Liver (tissue), 3 donors: ENCODE data around the gene ULK2.

ENCODE experiments used
- EGR1 ChIP-seq, 2 donors: IDR thresholded peaks; 2 replicates each; pipeline ENCODE4 v1.6.1; 2016 to 2018; ENCODE audit warnings: antibody characterized with exemption in 2 of 2, low read depth in 2 of 2
- HNF4G ChIP-seq: IDR thresholded peaks from 2 replicates; pipeline ENCODE4 v1.6.1; 2016; ENCODE audit warnings: antibody characterized with exemption
- JUND ChIP-seq, 2 donors: IDR thresholded peaks; 2 replicates each; pipeline ENCODE4 v1.6.1; 2016; ENCODE audit warnings: antibody characterized with exemption in 2 of 2
- SP1 ChIP-seq: IDR thresholded peaks from 2 replicates; pipeline ENCODE4 v1.6.1; 2018; ENCODE audit warnings: antibody characterized with exemption, mild to moderate bottlenecking
- TAF1 ChIP-seq: conservative IDR thresholded peaks from 2 replicates; pipeline ENCODE4 v1.6.1; 2016; ENCODE audit warnings: antibody characterized with exemption, mild to moderate bottlenecking
- TF ChIP-seq, protein P1 (sequence below): fragments of 150-350 bp; IDR thresholded peaks from 2 replicates; pipeline ENCODE4 v1.5.1; 2017; ENCODE audit warnings: improper control_type of control experiment, low read depth, low read length; ENCODE audit not compliant: missing input control
- TF ChIP-seq, protein P2 (sequence below): IDR thresholded peaks from 2 replicates; pipeline ENCODE4 v1.6.1; 2016; ENCODE audit warnings: antibody characterized with exemption
- TF ChIP-seq, protein P3 (sequence below): IDR thresholded peaks from 2 replicates; pipeline ENCODE4 v1.6.1; 2016; ENCODE audit warnings: antibody characterized with exemption, mild to moderate bottlenecking
- donor health status: healthy.
- donor health status: healthy.

DNA sequence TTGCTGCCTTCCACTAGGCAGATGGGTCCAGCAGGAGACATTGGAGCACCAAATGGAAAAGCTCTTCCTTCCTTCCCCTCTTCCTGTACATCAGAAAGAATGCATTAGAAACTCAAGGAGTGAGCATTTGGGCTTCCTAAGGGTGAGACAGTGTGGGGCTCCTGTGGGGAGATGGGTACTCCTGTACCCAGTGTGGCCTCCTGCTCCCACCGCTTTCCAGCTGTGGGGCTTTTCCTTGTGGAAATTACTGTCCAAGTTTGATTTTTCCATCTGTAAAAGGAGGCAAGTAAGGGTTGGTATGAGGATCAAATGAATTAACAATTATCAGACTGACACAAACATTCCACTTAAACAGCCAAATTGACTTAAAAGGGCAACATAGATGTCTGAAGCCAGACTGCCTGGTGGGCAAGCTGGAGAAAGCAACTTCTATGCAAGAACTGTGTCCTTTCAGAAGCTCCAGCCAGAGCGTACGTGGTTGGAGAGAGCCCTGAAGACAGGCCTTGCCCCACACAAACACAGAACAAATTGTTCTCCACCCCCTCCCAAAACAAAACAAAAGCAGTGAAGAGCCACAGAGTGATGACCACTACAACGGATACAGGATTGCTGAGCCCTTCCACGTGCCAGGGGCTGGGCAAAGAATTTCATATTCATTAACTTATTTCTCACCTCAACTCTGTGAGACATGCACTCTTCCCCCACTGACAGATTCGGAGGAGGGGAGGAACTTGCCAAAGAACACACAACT is 96.6 kb downstream of the ULK2 start:
- TF ChIP-seq, protein P1, sequence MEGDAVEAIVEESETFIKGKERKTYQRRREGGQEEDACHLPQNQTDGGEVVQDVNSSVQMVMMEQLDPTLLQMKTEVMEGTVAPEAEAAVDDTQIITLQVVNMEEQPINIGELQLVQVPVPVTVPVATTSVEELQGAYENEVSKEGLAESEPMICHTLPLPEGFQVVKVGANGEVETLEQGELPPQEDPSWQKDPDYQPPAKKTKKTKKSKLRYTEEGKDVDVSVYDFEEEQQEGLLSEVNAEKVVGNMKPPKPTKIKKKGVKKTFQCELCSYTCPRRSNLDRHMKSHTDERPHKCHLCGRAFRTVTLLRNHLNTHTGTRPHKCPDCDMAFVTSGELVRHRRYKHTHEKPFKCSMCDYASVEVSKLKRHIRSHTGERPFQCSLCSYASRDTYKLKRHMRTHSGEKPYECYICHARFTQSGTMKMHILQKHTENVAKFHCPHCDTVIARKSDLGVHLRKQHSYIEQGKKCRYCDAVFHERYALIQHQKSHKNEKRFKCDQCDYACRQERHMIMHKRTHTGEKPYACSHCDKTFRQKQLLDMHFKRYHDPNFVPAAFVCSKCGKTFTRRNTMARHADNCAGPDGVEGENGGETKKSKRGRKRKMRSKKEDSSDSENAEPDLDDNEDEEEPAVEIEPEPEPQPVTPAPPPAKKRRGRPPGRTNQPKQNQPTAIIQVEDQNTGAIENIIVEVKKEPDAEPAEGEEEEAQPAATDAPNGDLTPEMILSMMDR, result no peak
- TF ChIP-seq TAF1 (no peak), JUND (IDR thresholded peaks at IDR 0.05) (no peak), EGR1 (IDR thresholded peaks at IDR 0.05; ENCODE audit: low read depth in 2 of 2) (no peak), HNF4G (no peak), SP1 (no peak)
- TF ChIP-seq, protein P2, sequence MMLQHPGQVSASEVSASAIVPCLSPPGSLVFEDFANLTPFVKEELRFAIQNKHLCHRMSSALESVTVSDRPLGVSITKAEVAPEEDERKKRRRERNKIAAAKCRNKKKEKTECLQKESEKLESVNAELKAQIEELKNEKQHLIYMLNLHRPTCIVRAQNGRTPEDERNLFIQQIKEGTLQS, result no peak
- TF ChIP-seq, protein P3, sequence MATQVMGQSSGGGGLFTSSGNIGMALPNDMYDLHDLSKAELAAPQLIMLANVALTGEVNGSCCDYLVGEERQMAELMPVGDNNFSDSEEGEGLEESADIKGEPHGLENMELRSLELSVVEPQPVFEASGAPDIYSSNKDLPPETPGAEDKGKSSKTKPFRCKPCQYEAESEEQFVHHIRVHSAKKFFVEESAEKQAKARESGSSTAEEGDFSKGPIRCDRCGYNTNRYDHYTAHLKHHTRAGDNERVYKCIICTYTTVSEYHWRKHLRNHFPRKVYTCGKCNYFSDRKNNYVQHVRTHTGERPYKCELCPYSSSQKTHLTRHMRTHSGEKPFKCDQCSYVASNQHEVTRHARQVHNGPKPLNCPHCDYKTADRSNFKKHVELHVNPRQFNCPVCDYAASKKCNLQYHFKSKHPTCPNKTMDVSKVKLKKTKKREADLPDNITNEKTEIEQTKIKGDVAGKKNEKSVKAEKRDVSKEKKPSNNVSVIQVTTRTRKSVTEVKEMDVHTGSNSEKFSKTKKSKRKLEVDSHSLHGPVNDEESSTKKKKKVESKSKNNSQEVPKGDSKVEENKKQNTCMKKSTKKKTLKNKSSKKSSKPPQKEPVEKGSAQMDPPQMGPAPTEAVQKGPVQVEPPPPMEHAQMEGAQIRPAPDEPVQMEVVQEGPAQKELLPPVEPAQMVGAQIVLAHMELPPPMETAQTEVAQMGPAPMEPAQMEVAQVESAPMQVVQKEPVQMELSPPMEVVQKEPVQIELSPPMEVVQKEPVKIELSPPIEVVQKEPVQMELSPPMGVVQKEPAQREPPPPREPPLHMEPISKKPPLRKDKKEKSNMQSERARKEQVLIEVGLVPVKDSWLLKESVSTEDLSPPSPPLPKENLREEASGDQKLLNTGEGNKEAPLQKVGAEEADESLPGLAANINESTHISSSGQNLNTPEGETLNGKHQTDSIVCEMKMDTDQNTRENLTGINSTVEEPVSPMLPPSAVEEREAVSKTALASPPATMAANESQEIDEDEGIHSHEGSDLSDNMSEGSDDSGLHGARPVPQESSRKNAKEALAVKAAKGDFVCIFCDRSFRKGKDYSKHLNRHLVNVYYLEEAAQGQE, result no peak
